Measurements from ENCODE around the gene CD84.
A peak's percentile ranks its signal among the peaks of the same experiment; 100 is the strongest.
"Not testable (repeated sequence)": the region's sequence is repeated elsewhere in the genome, so short reads cannot be mapped to it uniquely, and the experiment has no call there.

Gene CD84

GRCh38 chr1:160542303-160542945 lies 36.9 kb downstream of the CD84 start:
- no peak for DNase-seq (ENCODE audit: low read depth)

DNA sequence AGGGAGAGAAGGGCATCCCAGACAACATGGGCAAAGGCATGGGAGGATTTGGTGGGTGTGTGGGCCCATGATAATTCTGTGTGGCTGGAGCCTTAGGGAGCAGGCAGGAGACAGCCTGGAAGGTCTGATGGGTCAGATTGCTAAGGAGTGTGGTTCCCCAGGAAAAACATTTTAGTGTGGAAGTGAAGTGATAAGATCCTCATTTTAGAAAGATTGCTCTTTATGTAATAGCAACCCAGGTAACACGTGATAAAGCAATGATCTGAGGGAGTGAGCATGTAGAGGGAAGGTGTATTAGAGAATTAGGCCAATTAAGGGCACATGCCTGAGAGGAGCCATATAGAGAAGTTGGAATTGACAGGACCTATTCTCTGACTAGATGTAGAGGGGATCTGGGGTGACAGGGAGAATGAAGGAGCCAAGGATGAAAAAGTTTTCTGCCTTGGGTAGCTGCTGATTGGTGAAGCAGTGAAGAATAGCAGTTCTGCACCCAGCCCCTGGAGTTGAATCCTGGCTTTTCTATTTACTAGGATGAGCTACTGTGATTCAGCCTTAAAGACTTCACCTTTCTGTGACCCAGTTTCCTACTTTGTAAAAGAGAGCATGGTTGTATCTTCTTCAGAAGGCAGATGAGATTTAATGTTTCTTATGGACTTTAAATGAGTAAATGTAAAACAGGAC lies 37.5 kb downstream of the CD84 start:
- no peak for DNase-seq (ENCODE audit: low read depth)

- DNase-seq (ENCODE audit: low read depth) = no peak
Observed at GRCh38 chr1:160540859-160541233, 38.5 kb downstream of the CD84 start.

GRCh38 chr1:160539990-160540858 lies 39.1 kb downstream of the CD84 start:
- peak; percentile 22 for DNase-seq (ENCODE audit: low read depth)

DNA sequence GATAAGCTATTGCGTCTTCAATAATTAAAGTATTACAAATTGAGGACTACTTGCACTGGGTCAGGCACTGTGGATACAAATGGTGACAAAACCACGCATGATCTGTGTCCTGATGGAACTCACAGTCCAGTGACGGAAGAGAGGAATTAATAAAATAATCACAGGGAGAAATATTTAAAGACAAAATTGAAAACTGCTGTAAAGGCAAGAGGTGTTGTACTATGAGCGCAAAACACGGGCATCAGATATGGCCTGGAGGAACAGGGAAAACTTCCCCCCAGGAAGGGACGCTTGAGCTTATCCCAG lies 39.7 kb downstream of the CD84 start:
- DNase-seq (ENCODE audit: low read depth) = no peak

- no peak for DNase-seq (ENCODE audit: low read depth)
Observed at GRCh38 chr1:160538985-160539651, 40.2 kb downstream of the CD84 start.

DNA sequence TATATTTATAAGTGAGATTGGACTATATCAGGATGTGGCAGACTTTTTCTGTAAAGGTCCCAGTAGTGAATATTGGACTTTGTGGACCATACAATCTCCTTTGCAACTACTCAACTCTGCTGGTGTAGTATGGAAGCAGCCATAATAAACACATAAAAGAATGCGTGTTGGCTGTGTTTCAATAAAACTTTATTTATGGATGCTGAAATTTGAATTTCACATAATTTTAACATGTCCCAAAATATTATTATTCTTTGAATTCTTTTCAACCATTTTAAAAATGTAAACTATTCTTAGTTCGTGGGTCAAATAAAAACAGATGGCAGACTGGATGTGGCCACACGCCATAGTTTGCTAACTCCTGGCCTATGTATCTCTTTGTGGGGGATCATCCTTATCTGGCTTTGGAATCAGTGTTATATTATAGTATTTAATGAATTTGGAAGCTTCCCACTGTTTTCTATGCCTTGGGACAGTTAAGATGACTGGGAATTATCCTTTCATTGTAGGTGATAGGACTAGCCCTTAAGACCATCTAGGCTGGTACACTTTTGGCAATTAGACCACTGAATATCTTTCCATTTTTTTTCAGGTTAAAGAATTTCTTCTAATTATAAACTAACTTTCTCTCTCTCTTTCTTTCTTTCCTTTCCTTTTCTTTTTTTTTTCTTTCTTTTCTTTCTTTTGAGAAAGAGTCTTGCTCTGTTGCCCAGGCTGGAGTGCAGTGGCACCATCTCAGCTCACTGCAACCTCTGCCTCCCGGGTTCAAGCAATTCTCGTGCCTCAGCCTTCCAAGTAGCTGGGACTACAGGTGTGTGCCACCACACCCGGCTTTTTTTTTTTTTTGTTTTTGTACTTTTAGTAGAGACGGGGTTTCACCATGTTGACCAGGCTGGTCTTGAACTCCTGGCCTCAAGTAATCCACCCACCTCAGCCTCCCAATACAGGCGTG lies 41.3 kb downstream of the CD84 start:
- no peak for DNase-seq (ENCODE audit: low read depth)

- no peak for DNase-seq (ENCODE audit: low read depth)
Observed at GRCh38 chr1:160534823-160535605, 44.3 kb downstream of the CD84 start.

GRCh38 chr1:160532557-160532813 lies 46.8 kb downstream of the CD84 start:
- DNase-seq (ENCODE audit: low read depth) = not testable (repeated sequence)

DNA sequence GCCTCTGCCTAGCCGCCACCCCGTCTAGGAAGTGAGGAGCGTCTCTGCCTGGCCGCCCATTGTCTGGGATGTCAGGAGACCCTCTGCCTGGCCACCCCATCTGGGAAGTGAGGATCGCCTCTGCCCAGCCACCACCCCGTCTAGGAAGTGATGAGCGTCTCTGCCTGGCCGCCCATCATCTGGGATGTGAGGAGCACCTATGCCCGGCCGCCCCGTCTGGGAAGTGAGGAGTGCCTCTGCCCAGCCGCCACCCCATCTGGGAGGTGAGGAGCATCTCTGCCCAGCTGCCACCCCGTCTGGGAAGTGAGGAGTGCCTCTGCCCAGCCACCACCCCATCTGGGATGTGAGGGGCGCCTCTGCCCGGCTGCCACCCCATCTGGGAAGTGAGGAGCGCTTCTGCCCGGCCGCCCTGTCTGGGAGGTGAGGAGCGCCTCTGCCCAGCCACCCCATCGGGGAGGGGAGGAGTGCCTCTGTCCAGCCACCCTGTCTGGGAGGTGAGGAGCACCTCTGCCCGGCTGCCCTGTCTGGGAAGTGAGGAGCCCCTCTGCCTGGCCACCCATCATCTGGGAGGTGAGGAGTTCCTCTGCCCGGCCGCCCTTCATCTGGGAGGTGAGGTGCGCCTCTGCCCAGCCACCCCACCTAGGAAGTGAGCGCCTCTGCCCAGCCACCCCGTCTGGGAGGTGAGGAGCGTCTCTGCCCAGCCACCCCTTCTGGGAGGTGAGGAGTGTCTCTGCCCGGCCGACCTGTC lies 47.3 kb downstream of the CD84 start:
- not testable (repeated sequence) for DNase-seq (ENCODE audit: low read depth)

DNA sequence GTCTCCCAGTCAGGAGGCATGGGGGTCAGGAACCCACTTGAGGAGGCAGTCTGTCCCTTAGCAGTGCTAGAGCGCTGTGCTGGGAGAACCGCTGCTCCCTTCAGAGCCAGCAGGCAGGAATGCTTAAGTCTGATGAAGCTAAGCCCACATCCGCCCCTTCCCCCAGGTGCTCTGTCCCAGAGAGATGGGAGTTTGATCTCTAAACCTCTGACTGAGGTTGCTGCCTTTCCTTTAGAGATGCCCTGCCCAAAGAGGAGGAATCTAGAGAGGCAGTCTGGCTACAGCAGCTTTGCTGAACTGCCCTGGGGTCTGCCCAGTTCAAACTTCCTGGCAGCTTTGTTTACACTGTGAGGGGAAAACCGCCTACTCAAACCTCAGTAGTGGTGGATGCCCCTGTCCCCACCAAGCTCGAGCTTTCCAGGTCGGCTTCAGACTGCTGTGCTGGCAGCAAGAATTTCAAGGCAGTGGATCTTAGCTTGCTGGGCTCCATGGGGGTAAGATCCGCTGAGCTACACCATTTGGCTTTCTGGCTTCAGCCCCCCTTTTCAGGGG lies 49.8 kb downstream of the CD84 start:
- not testable (repeated sequence) for DNase-seq (ENCODE audit: low read depth)

- not testable (repeated sequence) for DNase-seq (ENCODE audit: low read depth)
Observed at GRCh38 chr1:160523789-160524188, 55.5 kb downstream of the CD84 start.

DNA sequence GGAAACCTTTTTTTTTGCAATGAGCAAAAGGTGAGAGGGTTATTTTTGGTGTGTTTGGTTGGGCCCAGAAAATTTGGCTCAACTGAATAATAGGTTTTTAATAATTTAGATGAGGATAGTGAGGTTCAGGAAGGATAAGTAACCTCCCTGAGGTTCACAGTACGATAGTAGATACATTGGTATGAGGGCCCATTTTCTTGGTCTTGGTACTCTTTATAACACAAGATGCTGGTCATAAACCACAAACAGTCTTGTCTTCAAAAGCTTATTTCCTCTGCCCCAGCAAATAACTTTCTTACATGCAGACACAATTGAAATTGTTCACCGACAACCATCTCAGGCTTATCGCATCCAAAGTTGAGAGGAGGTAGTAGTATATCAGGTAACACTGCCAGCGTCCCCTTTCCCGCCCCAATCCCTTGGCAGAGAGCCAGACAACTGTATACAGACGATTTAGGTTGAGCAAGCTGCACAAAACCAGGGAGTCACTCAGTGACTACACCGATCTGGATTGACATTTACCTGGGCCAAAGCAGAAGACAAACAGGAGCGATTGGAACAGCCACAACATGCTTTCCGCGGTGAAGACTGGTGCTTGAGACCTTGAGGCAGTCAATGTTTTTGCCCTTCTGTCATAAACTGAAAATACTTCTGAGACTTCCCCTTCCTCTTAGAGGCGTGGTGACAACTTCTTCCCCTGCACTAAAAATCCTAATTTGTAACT lies 56.5 kb downstream of the CD84 start, which contains the start of gene SLAMF6:
Gene SLAMF6, minus strand, starts transcription at position 634 of the 724 bp plus-strand sequence. Its CDS starts 63 bp downstream, at position 571.
- no peak for DNase-seq (ENCODE audit: low read depth)

- DNase-seq (ENCODE audit: low read depth) = no peak
Observed at GRCh38 chr1:160522136-160522535, 57.2 kb downstream of the CD84 start.

DNA sequence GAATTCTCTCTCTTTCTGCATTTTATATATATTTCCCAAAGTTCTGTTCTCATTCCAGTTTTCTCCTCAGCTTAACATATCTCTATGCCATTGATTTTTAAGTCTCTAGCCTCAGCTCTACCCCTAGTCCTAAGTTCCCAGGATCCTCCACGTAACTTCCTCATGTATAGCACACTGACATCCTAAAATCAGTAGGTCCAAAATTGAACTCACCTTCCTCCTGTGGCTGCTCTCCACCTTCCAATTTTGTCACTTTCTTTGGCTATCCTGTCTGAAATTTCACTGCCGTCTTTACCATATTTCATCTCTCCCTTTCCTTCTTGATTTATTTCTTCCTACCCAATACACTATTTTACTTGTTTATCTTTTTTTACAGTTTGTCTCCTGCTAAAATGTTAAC lies 57.7 kb downstream of the CD84 start:
- DNase-seq (ENCODE audit: low read depth) = no peak

- no peak for DNase-seq (ENCODE audit: low read depth)
Observed at GRCh38 chr1:160520999-160521398, 58.3 kb downstream of the CD84 start.

- DNase-seq (ENCODE audit: low read depth) = no peak
Observed at GRCh38 chr1:160520582-160520981, 58.7 kb downstream of the CD84 start.

DNA sequence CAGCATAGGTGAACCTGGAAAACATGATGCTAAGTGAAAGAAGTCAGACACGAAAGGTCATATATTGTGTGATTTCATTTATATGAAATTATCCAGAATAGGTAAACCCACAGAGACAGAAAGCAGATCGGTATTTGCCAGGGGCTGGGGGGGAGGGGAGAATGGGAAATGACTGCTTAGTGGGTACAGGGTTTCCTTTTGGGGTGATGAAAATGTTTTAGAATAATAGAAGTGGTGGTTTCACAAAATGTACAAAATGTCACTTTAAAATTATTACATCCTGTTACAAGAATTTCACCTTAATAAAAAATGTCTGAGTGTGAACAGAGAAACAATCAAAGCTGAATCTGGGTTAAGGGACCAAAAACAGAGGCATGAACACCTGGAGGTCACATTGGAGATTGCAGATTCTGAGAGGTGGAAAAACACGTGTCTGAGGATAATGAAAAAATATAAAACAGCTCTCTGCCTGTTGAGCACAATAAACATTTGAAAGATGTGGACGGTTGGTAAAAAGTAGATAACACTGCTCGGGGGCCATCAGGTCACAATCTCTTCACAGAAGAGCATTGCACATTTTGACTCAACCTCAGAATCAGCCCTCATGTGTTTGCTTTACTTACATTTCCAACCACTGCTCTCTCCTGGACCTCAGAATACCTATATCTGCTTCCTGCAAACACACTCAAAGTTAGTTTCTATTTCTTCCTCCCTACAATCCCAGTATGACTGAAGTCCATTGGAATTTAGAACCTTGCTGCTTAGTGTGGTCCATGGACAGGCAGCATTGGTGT lies 59.5 kb downstream of the CD84 start:
- DNase-seq (ENCODE audit: low read depth) = no peak
